ENCODE measurements around the gene GPHA2.

DNA sequence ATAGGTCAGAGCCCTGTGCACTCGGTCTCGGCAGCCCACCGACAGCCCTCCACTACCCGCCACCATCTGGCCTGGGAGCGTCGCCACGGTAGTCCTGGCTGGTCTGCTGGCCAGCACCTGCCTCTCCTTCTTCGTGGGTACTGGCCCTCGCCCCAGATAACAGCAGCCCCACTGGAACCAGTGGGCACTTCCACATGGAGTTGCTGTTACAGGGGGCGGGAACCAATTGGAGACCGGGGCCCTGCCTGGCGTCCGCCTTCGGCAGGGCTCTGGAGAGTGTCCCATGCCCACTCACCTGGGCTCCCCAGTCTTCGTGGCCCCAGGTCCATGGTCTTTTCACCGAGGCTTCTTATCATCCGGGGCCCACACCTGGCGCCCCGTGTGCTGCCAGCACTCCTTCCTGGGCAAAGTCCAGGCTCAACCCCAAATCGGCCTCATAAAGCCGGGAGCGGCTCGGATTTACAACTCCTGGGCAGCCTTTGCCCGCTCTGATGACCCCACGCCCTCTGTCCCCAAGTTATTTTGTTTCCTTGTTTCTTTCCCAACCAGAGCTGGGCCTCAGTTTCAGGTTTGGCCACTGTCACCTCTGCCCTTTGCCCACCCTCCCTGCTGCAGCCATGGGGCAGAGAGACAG, 44.4 kb downstream of the GPHA2 start:
- TF ChIP-seq EP300 (IDR thresholded peaks at IDR 0.05) = no peak
- TF ChIP-seq, protein P1, sequence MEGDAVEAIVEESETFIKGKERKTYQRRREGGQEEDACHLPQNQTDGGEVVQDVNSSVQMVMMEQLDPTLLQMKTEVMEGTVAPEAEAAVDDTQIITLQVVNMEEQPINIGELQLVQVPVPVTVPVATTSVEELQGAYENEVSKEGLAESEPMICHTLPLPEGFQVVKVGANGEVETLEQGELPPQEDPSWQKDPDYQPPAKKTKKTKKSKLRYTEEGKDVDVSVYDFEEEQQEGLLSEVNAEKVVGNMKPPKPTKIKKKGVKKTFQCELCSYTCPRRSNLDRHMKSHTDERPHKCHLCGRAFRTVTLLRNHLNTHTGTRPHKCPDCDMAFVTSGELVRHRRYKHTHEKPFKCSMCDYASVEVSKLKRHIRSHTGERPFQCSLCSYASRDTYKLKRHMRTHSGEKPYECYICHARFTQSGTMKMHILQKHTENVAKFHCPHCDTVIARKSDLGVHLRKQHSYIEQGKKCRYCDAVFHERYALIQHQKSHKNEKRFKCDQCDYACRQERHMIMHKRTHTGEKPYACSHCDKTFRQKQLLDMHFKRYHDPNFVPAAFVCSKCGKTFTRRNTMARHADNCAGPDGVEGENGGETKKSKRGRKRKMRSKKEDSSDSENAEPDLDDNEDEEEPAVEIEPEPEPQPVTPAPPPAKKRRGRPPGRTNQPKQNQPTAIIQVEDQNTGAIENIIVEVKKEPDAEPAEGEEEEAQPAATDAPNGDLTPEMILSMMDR (IDR thresholded peaks at IDR 0.05) = no peak
- TF ChIP-seq KDM1A (IDR thresholded peaks at IDR 0.05; ENCODE audit: low read depth) = no peak
- TF ChIP-seq CHD4 (IDR thresholded peaks at IDR 0.05; ENCODE audit: borderline replicate concordance) = no peak
- no peak for TF ChIP-seq MAZ (IDR thresholded peaks at IDR 0.05; ENCODE audit: borderline replicate concordance, low read depth, low read length)
- TF ChIP-seq POLR2A (IDR thresholded peaks at IDR 0.05; ENCODE audit: low read length) = no peak
